HG02678 (cell line): ENCODE measurements around the gene RP9.

Experiments
- ATAC-seq: cut with Tn5 transposase; IDR thresholded peaks from one replicate; pipeline ENCODE4 v1.9.1; 2021; ENCODE audit warnings: mild to moderate bottlenecking, moderate library complexity; ENCODE audit not compliant: unreplicated experiment

RP9 gene

DNA sequence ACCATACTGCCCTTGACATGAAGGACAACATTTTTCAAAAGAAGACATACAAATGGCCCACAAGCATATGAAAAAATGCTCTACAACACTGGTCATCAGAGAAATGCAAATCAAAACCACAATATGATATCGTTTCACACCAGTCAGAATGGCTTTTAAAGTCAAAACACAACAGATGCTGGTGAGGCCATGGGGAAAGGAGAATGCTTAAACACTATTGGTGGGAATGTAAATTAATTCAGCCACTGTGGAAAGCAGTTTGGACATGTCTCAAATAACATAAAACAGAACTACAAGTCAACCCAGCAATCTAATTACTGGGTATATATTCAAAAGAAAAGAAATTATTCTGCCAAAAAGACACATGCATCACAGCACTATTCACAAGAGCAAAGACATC lies 42.4 kb downstream of the RP9 start:
- no peak for ATAC-seq

DNA sequence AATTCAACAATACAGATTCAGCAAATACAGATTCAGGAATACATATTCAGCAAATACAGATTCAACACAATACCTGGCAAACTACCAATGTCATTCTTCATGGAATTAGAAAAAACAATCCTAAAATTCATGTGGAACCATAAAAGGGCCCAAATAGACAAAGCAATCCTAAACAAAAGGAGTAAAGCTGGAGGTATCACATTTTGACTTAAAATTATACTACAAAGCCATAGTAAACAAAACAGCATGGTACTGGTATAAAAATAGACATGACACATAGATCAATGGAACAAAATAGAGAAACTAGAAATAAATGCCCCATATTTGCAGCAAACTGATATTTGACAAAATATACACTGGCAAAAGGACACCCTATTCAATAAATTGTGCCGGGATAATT lies 43.2 kb downstream of the RP9 start:
- ATAC-seq, result no peak

DNA sequence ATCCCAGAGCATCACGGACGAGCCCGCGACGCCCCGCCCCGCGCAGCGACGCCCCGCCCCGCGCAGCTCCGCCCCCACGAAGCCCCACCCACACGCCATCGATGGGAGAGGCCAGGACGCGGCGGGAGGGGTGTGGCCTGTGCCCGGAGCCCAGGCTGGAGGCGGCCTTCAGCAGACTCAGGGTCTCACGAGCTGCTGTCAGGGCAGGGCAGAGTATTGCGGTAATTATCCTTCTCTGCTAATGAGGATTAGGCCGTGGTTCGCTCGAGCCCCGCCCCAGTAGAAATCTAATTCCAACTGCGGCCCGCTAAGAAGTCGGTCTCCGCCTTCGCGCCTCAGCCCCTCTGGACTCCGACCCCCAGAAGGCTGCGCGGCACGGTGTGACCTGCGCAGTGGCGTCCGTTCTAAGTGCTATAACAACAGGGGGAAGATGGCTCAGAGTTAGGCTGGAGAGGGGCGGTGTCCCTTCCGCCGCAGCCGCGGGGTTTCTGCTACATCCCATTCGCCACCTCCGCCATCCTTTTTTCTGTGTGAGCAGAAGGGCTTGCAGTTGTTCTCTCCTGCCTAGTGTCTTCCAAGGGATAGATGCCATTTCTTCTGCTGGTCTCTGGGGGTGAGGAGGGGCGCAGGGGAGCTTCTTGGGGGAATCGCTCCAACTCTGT lies 46.3 kb downstream of the RP9 start:
- ATAC-seq, result peak; percentile 95

DNA sequence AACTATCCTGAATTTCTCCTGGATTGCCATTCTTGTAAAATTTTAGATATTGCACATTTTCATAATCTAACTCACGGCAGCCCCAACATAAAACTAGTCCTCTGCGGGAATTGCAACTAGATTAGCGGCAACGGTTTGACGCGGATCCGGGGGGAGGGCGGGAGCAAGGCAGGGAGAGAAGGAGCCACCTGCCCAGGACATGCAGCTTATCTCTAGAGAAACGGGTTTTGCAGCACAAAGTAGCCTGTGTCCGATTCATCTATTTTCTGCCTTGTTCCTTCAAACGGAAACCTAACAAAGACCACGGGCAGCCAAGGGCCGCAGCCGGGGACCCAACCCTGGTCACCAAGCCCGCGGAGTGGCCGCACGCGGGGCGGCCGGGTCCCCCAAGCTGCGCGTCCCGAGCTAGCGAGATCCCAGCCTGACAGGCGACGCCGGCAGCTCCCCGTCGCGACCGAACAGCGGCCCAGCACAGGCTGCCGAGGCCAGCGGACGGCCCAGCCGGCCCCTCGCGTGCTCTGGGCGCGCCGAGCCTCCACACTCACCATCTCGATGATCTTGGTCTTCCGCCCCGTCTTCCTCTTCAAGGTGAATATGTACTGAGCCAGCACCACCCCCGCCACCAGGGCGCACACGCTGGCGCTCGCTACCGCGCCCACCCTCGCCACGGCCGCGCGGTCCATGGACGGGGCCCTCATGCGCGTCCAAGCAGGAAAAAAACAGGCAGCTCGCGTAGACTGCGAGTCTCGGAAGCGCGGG lies 47.0 kb downstream of the RP9 start, which contains the start of gene NT5C3A:
TSS of gene NT5C3A (minus strand) at position 754 of the 759 bp plus-strand sequence. CDS start at position 683, 71 bp downstream.
- peak; percentile 8 for ATAC-seq

DNA sequence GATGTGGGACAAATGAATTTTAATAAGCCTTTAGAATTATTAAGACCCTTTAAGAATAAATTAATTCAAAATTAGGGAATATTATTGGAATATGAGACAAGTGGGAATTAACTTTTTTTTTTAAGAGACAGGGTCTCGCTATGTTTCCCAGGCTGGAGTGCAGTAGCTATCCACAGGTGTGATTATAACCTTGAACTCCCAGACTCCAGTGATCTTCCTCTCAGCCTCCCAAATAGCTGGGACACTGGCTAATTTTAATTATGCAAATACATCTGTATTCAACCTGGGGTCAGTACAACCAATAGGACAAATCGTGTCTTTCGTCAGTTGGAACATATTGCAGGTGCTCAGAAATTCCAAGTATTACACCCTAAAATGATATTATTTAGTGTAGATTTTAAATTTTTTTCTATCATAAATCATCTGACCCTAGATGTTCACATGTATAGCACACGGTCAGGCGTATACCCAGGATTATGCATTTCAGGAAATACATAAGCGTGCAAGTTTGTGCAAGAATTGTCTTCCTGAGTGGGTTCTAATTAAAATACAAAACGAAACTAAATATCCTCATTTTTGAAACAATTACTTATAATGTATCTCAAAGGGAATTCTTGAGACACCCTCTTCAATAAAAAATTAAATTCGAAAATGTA lies 47.8 kb downstream of the RP9 start:
- ATAC-seq, result no peak

DNA sequence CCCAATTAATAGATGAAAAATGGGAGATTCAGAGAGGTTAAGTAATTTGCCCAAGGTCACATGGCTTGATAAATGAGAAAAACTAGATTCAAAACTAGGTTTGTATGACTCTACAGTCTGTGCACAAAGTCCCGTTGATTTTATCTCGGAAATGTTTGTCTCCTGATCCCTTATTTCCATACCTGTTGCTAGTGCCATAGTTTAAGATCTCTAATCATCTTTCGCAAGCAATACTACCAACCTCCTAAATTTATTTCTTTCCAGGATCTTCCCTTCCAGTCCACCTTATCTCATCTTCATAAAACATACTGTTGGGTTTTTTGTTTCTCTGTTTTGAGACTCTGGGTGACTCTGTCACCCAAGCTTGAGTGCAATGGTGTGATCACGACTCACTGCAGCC lies 49.6 kb downstream of the RP9 start:
- no peak for ATAC-seq

DNA sequence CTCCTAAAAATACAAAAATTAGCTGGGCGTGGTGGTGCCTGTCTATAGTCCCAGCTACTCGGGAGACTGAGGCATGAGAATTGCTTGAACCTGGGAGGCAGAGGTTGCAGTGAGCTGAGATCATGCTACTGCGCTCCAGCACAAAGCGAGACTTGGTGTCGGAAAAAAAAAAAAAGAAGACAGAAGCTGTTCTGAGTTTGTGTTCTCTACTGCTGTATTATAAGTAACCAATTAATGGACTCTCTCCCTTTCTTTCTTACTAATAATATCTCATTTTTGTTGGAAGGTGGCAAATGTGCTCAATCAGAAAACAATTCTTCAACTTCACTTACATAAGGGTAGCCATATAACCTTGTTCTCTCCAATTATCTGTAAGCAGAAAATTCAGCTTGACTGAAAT lies 54.0 kb downstream of the RP9 start:
- no peak for ATAC-seq

DNA sequence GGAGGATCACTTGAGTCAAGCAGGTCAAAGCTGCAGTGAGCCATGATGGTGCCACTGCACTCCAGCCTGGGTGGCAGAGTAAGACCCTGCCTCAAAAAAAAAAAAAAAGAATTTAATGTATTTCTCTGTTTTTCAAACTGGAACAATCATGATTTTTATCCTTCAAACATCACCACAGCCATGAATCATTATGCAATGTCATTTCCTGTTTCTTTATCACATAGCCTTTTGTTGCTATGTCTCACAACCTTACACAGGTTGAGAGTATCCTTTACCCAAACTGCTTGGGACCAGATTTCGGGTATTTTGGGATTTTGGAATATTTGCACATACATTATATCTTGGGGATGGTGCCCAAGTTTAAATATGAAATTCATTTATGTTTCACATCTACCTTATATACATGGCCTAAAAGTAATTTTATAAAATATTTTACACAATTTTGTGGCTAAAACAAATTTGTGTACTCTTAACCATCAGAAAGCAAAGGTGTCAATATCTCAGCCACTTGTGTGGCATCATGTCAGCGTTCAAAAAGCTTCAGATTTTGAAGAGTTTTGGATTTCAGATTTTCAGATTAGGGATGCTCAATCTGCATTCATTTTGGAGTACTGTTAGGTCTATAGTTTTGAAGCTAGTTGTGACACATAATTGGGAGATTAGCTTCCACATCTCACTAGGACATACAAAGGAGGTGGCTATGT lies 54.8 kb downstream of the RP9 start:
- peak; percentile 35 for ATAC-seq

DNA sequence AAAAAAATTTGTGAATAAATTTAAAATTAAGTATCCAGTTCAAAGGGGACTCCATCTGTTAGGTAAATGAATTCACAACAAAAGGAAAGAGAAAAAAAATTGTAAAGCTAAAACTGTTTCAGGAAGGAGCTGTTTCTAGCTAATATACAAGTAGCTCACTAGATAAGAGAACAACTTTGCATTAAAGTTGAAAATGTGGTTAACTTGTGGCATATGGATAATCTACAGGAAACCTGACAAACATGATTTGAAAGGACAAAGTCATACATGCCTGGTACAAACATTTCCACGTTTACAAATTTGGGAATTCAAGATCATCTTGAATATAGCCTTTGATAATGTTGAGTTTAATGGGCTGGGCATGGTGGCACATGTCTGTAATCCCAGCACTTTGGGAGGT lies 55.5 kb downstream of the RP9 start:
- ATAC-seq, result no peak

DNA sequence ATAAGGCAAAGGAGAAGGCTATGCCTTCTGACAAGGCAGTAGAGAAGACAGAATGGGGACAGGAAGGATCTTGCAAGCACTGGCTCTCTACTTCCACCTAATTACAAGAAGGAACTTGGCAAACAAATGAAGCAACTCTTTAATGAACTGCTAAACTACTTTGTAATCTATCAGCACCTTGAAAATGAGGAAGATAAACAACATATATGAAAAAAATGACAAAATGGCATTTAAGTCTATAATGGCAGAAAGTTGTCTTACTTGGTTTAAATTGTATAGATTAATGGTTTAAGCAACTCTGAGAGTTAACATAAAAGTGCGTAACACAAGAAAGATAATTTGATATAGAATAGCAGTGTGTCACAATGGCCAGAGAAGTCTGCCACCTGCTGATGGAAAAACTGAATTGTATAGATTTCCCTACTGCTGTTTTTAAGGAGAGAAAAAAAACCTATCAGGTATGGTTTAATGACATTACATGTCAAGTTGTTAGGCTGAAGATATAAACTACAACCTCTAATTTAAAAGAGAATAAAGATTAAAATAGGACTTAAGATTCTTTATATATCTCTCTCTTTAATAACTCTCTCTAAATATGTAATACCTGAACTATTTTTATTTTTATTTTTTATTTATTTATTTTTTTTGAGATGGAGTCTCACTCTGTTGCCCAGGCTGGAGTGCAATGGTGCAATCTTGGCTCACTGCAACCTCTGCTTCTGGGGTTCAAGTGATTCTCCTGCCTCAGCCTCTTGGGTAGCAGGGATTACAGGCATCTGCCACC lies 58.5 kb downstream of the RP9 start:
- peak; percentile 57 for ATAC-seq

DNA sequence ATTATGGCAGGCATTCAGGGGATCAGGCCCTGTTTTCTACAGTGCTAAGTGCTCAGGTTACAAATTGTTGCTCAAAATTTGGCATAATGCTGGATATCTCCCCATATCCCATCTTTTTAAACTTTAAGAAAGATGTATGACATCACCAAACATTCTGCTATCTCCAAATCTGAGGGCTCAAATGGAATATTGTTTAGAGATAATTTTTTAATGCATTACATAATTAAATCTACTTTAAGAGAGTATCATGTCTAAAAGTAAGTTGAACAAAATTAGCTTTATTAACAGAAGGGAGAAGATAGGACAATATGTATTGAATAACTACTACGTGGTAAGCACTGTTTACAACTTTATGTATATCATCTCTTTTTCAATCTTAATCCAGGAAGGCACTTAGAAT lies 60.5 kb downstream of the RP9 start:
- no peak for ATAC-seq

DNA sequence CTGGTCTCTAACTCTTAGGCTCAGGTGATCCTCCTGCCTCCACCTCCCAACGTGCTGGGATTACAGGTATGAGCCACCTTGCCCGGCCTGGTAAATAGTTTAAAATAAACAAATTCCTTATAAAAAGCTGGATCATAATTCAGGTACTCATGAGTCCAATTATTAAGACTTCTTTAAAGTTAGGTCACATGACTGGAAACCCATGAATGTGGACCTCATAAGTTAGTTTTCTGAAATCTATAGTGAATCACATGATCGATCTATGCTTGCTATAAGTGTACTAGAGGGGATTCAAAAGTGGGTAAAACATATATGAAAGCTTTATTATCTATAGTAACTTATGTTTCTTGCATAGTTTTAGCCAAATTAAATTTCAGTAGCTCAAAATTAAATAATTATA lies 60.9 kb downstream of the RP9 start:
- ATAC-seq, result no peak

DNA sequence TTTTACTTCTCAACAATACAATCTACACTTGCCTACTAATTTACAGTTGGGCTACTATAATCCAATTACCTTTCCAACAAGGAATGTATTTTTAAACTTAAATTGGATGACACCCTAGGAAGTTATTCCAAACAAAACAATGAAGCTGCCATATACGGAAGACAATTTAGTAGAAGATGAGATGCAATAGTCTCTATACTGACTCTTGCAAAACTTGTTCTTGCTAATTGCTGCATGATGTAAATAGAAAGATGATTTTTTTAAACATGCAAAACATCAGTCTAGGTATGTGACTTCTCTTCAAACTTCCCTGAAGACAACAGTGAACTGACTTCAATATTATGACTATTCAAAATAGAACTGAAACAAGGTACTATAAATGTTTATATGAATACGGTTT lies 64.2 kb downstream of the RP9 start:
- ATAC-seq, result peak; percentile 36
